Measurements from ENCODE around the gene GPC5. TPM values are rescaled to one million over a fixed set of nuclear protein-coding genes. Genes with fewer than 3 reads are reported as not detected.

Gene GPC5
- polyA plus RNA-seq, 6 donors from 2014 or later = 0.30 to 1.0 (median 0.40) TPM; not detected in 3

Other genes with a start within 250 kb of the GPC5 start
- gene MIR17HG, start 50.9 kb upstream of the GPC5 start, polyA plus RNA-seq (ENCODE audit: low read depth in 6 of 6) = 1 to 10 TPM in 3 of 6 donors, under 1 TPM in 2, not detected in 1; 0.38 to 1.9 (median 1.5) TPM